Activated CD8-positive, alpha-beta T cell treated with anti-CD3 and anti-CD28 coated beads for 36 hours (primary cell): ENCODE results near the gene PLCB3. TPM values are rescaled to one million over a fixed set of nuclear protein-coding genes. Genes with fewer than 3 reads are reported as not detected.

ENCODE experiments used
- ATAC-seq: fragments of 200-7000 bp; cut with Tn5 transposase; one replicate; pipeline ENCODE4 v1.10.0; 2021; ENCODE audit warnings: mild to moderate bottlenecking, moderate library complexity
- CTCF ChIA-PET: fragments of 350-600 bp; sonication (Branson Sonifier 250); formaldehyde crosslinking; loops from one replicate; lab custom pipeline; 2021; ENCODE audit warnings: antibody characterized with exemption; lab: Charles Lee
- POLR2A ChIA-PET: fragments of 350-600 bp; sonication (Branson Sonifier 250); formaldehyde crosslinking; loops from one replicate; lab custom pipeline; 2021; ENCODE audit warnings: antibody characterized with exemption; lab: Charles Lee
- DNase-seq: peaks from one replicate; pipeline ENCODE4 v3.0.0-alpha.2; 2020
- H3K27ac Mint-ChIP-seq: one replicate; pipeline ENCODE4 v1.8.0; 2021; ENCODE audit warnings: mild to moderate bottlenecking, mixed read lengths
- H3K27me3 Mint-ChIP-seq: one replicate; pipeline ENCODE4 v1.8.0; 2021; ENCODE audit warnings: mixed read lengths
- H3K36me3 Mint-ChIP-seq: one replicate; pipeline ENCODE4 v1.8.0; 2021; ENCODE audit warnings: low read depth, mixed read lengths
- H3K4me1 Mint-ChIP-seq: one replicate; pipeline ENCODE4 v1.8.0; 2021; ENCODE audit warnings: low read depth, mixed read lengths
- H3K4me3 Mint-ChIP-seq: one replicate; pipeline ENCODE4 v1.8.0; 2021; ENCODE audit warnings: mild to moderate bottlenecking, moderate library complexity, mixed read lengths
- H3K9me3 Mint-ChIP-seq: one replicate; pipeline ENCODE4 v1.8.0; 2021; ENCODE audit warnings: mixed read lengths
- CTCF ChIP-seq: fragments of 200-600 bp; IDR thresholded peaks from one replicate; pipeline ENCODE4 v1.8.0; 2022; ENCODE audit warnings: antibody characterized with exemption, mild to moderate bottlenecking
- intact Hi-C: fragments of 100-400 bp; cut with micrococcal nuclease; formaldehyde crosslinking; loops from one replicate; pipeline ENCODE4 v1.10.0; 2022
- total RNA-seq, 2 experiments: library from RNA; stranded (reverse); gene quantifications; one replicate each; pipeline ENCODE4 v1.2.3, GENCODE V29; 2021

Gene PLCB3
- total RNA-seq, 2 experiments from 2014 or later = 8.7 to 9.6 TPM

- Mint-ChIP-seq H3K27ac (peak overlapping the region; percentile 67), H3K36me3 (peaks cover 61% of the 10 kb centered on the region), H3K27me3 (no peaks in the 10 kb centered on the region), H3K4me1 (peaks cover 41% of the 10 kb centered on the region), H3K4me3 (no peak overlapping the region), H3K9me3 (no peaks in the 10 kb centered on the region)
- DNase-seq = no peak
- TF ChIP-seq CTCF = no peak
- ATAC-seq = no peak
- ChIA-PET CTCF (interaction anchor here (1.7 kb wide), 1 partner anchor 13 kb away, joined by 6 read pairs; no protein-coding TSS in a partner anchor), POLR2A (interaction anchor here (0.6 to 9.7 kb wide), 9 partner anchors 9 to 536 kb away, joined by 3 to 151 read pairs (median 4); partner anchors contain the start of genes DNAJC4, NUDT22 and TRPT1)
- intact Hi-C loops = no loop called here
These were observed 40.0 kb upstream of the PLCB3 start for GRCh38 chr11:64211181-64211872.

- ATAC-seq (peak; percentile 26), DNase-seq (no peak)
- H3K36me3 Mint-ChIP-seq = peaks cover 37% of the 10 kb centered on the region
- CTCF ChIA-PET = interaction anchor here (1.1 to 4.0 kb wide), 7 partner anchors 9 to 84 kb away, joined by 3 to 34 read pairs (median 4); partner anchors contain the start of genes CATSPERZ, FERMT3, NUDT22 and PLCB3
- POLR2A ChIA-PET = interaction anchor here (1.8 to 4.4 kb wide), 3 partner anchors 7 to 10 kb away, joined by 8 to 33 read pairs (median 31); partner anchors contain the start of genes FERMT3, NUDT22 and TRPT1
- intact Hi-C loops = no loop called here
- no peaks in the 10 kb centered on the region for H3K27me3 Mint-ChIP-seq
- H3K4me3 Mint-ChIP-seq = no peak overlapping the region
- H3K27ac Mint-ChIP-seq = no peak overlapping the region
- TF ChIP-seq CTCF = peak; percentile 20
- H3K4me1 Mint-ChIP-seq = peaks cover 24% of the 10 kb centered on the region
- H3K9me3 Mint-ChIP-seq = no peaks in the 10 kb centered on the region
These were observed 34.5 kb upstream of the PLCB3 start for GRCh38 chr11:64216879-64217278.

- Mint-ChIP-seq H3K4me3 (no peak overlapping the region), H3K27ac (no peak overlapping the region), H3K4me1 (peaks cover 17% of the 10 kb centered on the region), H3K27me3 (no peaks in the 10 kb centered on the region), H3K9me3 (no peaks in the 10 kb centered on the region), H3K36me3 (peaks cover 27% of the 10 kb centered on the region)
- POLR2A ChIA-PET = interaction anchor here (0.6 to 4.4 kb wide), 6 partner anchors 8 to 33 kb away, joined by 3 to 33 read pairs (median 6); partner anchors contain the start of genes FERMT3 and STIP1
- intact Hi-C loops = no loop called here
- no peak for DNase-seq
- CTCF ChIA-PET = interaction anchor here (4.0 kb wide), 1 partner anchor 13 kb away, joined by 34 read pairs; the partner anchor contains the start of gene FERMT3
- no peak for ATAC-seq
- TF ChIP-seq CTCF = no peak
These were observed 32.5 kb upstream of the PLCB3 start for GRCh38 chr11:64218628-64219353.

GRCh38 chr11:64219354-64219684 lies 32.0 kb upstream of the PLCB3 start:
- no peaks in the 10 kb centered on the region for H3K27me3 Mint-ChIP-seq
- no peaks in the 10 kb centered on the region for H3K9me3 Mint-ChIP-seq
- intact Hi-C loops = no loop called here
- no peak for DNase-seq
- TF ChIP-seq CTCF = no peak
- H3K27ac Mint-ChIP-seq = no peak overlapping the region
- H3K4me1 Mint-ChIP-seq = peaks cover 14% of the 10 kb centered on the region
- CTCF ChIA-PET = interaction anchor here (4.0 kb wide), 1 partner anchor 13 kb away, joined by 34 read pairs; the partner anchor contains the start of gene FERMT3
- no peak overlapping the region for H3K4me3 Mint-ChIP-seq
- no peak for ATAC-seq
- POLR2A ChIA-PET = interaction anchor here (0.6 to 4.4 kb wide), 6 partner anchors 8 to 34 kb away, joined by 3 to 33 read pairs (median 6); partner anchors contain the start of genes FERMT3 and STIP1
- H3K36me3 Mint-ChIP-seq = peaks cover 26% of the 10 kb centered on the region
